ENCODE data around the gene TRIM52. TPM values are rescaled to one million over a fixed set of nuclear protein-coding genes. Genes with fewer than 3 reads are reported as not detected.
"Not testable (repeated sequence)": the region's sequence is repeated elsewhere in the genome, so short reads cannot be mapped to it uniquely, and the experiment has no call there.

Gene TRIM52
- total and polyA plus RNA-seq, 9 of the 15 experiments (the other 6 are each of a cell fraction or from before 2014, with no cell fraction given): 3.3 to 21.9 (median 13.5) TPM

DNA sequence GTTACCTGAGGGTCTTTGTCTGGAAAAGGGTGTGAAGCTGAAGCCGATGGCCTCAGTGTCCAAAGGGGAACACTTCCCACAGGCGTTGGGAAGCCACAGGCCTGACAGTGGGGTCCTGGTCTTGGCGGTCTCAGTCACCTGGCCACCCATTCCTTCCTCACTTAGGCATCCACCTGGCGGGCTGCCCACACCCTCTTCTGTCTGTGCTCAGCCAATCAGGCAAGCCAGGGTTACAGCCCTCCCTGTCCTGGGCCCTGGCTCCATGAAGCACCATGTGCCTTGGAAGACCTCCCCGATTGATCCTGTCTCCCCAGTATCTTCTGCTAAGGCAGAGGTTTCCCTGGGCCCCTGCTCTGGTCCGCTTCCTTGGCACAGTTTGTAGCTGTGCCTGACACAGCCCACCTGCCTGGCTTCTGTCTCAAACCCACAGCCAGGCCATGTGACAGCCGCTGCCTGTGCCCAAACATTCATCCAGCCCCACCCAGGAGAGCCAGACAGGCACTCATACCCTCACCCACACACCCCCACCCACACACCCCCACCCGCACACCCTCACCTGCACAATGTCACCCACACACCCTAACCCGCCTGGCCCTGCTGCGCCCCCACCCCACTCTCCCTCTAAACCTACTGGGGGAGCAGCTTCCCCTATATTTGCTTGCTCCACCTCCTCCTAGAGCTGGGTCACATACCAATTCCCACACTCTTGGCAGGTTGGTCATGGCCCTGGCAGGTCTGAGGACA, 25.2 kb upstream of the TRIM52 start:
- Histone ChIP-seq H3K79me2 (ENCODE audit: control insufficient read depth, insufficient read depth, low read length) (peaks cover 66% of the 10 kb centered on the region), H3K4me1 (replicated peaks in 1 of 2; ENCODE audit: control insufficient read depth in 2 of 2, insufficient read depth in 2 of 2, low read length in 2 of 2) (peaks cover 0 to 19% of the 10 kb centered on the region in 2 experiments; a peak in 3 of 5 replicates), H3K9ac (ENCODE audit: insufficient read depth in 1 of 2, low read depth in 2 of 2, low read length in 2 of 2) (peak overlapping the region in 1 of 2 experiments; percentile 64; a peak in 1 of 4 replicates), H3K36me3 (ENCODE audit: control insufficient read depth, insufficient read depth, low read length) (peaks cover 52% of the 10 kb centered on the region; the same call in 1 of the 3 replicates)
- in situ Hi-C loops (cut with MboI); ATAC-seq; BruUV-seq (replicated peaks); intact Hi-C loops (cut with micrococcal nuclease); H4K20me1 ChIP-seq (replicated peaks; ENCODE audit: control insufficient read depth, insufficient read depth, low read length); H2AFZ ChIP-seq (ENCODE audit: low read depth, low read length); H3K9me1 ChIP-seq (ENCODE audit: control insufficient read depth, insufficient read depth, low read length); H3K27me3 ChIP-seq (ENCODE audit: control insufficient read depth in 2 of 2, insufficient read depth in 2 of 2, low read length in 2 of 2); FAIRE-seq; H3K4me2 ChIP-seq (ENCODE audit: insufficient read depth, low read length); CTCF ChIA-PET (ENCODE audit: low intra/inter-chr PET ratio); H3K4me3 ChIP-seq; H3K27ac ChIP-seq (ENCODE audit: extremely low read depth, low read depth, low read length); H3K9me3 ChIP-seq (replicated peaks; ENCODE audit: control insufficient read depth, insufficient read depth, low read depth, low read length); DNase-seq (ENCODE audit: extremely low read depth in 1 of 4, low spot score in 3 of 4): not testable (repeated sequence)
- 91% methylated on average over 10 of the region's 10 CpGs for WGBS (ENCODE audit: insufficient coverage, low coverage, missing lambda C conversion rate)
- POLR2A ChIA-PET: interaction anchor here (1.2 kb wide), 1 partner anchor 8 kb away, joined by 3 read pairs; no protein-coding TSS in a partner anchor

GRCh38 chr5:181283841-181284755, 23.2 kb upstream of the TRIM52 start:
- CTCF ChIA-PET (ENCODE audit: low intra/inter-chr PET ratio); in situ Hi-C loops (cut with MboI); H2AFZ ChIP-seq (ENCODE audit: low read depth, low read length); FAIRE-seq; intact Hi-C loops (cut with micrococcal nuclease); POLR2A ChIA-PET; H3K9me3 ChIP-seq (replicated peaks; ENCODE audit: control insufficient read depth, insufficient read depth, low read depth, low read length); H3K27ac ChIP-seq (ENCODE audit: extremely low read depth, low read depth, low read length); ATAC-seq; H3K9me1 ChIP-seq (ENCODE audit: control insufficient read depth, insufficient read depth, low read length); H4K20me1 ChIP-seq (replicated peaks; ENCODE audit: control insufficient read depth, insufficient read depth, low read length); H3K4me3 ChIP-seq; H3K4me2 ChIP-seq (ENCODE audit: insufficient read depth, low read length); H3K27me3 ChIP-seq (ENCODE audit: control insufficient read depth in 2 of 2, insufficient read depth in 2 of 2, low read length in 2 of 2); DNase-seq (ENCODE audit: extremely low read depth in 1 of 4, low spot score in 3 of 4): not testable (repeated sequence)
- H3K9ac ChIP-seq (ENCODE audit: insufficient read depth in 1 of 2, low read depth in 2 of 2, low read length in 2 of 2): 0 out of 4 replicates have a peak overlapping the region, but pooled peaks of 1 of the 2 experiments have one; percentile 19
- peaks cover 0 to 24% of the 10 kb centered on the region in 2 experiments; a peak in 3 of 5 replicates for H3K4me1 ChIP-seq (replicated peaks in 1 of 2; ENCODE audit: control insufficient read depth in 2 of 2, insufficient read depth in 2 of 2, low read length in 2 of 2)
- peaks cover 52% of the 10 kb centered on the region; the same call in 1 of the 3 replicates for H3K36me3 ChIP-seq (ENCODE audit: control insufficient read depth, insufficient read depth, low read length)
- WGBS (ENCODE audit: insufficient coverage, low coverage, missing lambda C conversion rate): 52% methylated on average over 5 of the region's 6 CpGs
- peaks cover 80% of the 10 kb centered on the region for H3K79me2 ChIP-seq (ENCODE audit: control insufficient read depth, insufficient read depth, low read length)
- BruUV-seq (replicated peaks): TSS peak; percentile 9
